Stimulated activated CD4-positive, alpha-beta T cell treated with anti-CD3 and anti-CD28 coated beads, Interleukin-2, amount 100 ng/mL, for 24 hours (primary cell): ENCODE measurements around the gene TBX6.
"Not testable (repeated sequence)": the region's sequence is repeated elsewhere in the genome, so short reads cannot be mapped to it uniquely, and the experiment has no call there.

Source experiments
- DNase-seq, 2 donors: peaks; one replicate each; pipeline ENCODE4 v3.0.0-alpha.2; 2020

The TBX6 gene, protein sequence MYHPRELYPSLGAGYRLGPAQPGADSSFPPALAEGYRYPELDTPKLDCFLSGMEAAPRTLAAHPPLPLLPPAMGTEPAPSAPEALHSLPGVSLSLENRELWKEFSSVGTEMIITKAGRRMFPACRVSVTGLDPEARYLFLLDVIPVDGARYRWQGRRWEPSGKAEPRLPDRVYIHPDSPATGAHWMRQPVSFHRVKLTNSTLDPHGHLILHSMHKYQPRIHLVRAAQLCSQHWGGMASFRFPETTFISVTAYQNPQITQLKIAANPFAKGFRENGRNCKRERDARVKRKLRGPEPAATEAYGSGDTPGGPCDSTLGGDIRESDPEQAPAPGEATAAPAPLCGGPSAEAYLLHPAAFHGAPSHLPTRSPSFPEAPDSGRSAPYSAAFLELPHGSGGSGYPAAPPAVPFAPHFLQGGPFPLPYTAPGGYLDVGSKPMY

DNA sequence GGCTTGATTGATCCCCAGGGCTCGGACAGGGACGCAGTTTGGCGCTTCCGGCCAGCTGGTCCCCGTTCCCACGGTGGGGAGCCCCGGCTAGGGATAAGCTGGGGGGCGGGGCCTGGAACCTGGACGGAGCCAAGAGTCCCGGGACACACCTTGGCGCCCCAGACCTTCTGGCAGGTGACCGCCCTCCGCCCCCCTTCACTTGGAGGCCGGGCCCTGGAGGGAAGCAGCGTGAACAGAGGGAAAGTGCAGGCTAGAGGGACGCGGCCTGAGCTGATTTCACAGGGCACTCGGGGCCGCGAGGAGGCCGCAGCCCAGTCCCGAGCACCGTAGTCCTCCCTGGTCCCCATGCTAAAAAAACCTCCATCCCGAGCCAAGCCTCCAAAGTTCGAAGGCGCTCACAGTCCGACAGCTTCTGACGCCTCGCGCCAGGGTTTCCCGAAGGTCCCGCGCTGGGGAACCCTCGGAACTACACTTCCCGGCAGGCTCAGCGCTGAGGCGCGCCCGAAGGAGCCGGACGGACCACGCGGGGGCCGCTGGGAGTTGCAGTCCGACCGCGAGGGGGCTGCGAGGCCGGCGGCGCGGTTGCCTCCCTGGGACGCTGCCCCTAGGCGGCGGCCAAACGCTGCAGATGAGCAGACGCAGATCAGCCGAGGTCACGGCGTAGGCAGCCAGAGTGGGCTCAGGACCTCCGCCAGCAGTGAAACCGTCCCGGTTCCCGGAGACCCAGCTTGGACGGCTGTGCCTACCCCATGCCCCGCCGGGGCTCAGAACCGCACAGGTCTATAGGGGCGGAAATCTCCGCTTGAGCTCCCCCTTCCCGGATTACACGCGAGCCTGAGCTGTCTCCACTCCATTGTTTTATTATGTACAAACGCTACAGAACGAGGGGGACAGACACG lies at the start of gene TBX6:
TBX6 (minus strand) TSS at position 451 of the 899 bp plus-strand sequence. CDS start 731 bp downstream, outside the sequence.
- peak; percentile 94 to 95 for DNase-seq

DNA sequence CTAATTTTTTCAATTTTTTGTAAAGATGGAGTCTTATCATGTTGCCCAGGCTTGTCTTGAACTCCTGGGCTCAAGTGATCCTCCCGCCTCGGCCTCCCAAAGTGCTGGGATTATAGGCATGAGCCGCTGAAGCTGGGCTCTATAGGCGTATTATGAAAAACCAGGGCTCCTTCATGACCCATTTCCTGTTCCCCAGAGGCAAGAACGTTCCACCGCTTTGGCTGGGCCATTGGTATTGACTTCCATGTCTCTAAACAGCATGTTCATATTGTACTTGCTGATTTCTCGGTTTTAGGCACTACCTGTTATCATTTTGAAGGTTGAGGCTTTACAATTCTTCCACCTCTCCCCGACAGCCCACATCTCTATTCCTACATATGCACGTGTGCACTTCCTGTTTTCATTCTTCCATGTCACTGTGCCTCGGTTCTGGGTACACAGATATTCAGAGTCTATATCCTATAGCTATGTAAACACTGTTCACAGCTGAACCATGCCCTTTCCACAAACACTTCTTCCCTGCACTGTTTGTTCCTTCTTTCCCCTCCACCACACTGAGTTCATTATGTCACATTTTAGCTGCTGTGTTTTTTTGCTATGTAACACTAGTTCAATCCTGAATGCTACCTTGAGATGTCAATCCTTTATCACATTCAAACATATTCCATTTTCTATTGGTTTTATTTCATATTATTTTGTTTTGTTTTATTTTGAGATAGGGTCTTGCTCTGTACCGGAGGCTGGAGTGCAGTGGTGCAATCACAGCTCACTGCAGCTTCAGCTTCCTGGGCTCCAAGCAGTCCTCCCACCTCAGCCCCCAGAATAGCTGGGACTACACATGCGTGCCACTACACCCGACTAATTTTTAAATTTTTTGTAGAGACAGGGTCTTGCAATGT lies 48.1 kb upstream of the TBX6 start:
- DNase-seq: no peak

DNA sequence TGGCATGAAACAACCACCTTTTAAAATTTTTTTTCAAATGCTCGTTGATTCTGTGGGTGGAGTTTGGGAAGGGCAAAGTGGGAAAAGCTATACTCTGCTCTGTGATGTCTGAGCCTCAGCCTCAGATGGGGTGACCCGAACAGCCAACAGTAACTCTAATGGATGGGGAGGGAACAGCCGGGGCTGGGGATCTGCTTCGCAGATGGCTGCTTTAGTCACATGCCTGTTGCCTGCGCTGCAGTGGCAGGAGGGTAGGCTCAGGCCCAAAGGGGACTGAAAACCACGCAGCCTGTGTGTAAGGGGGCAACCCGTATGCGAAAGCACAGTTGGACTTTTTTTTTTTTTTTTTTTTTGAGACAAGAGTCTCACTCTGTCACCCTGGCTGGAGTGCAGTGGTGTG lies 46.2 kb upstream of the TBX6 start:
- DNase-seq: no peak

DNA sequence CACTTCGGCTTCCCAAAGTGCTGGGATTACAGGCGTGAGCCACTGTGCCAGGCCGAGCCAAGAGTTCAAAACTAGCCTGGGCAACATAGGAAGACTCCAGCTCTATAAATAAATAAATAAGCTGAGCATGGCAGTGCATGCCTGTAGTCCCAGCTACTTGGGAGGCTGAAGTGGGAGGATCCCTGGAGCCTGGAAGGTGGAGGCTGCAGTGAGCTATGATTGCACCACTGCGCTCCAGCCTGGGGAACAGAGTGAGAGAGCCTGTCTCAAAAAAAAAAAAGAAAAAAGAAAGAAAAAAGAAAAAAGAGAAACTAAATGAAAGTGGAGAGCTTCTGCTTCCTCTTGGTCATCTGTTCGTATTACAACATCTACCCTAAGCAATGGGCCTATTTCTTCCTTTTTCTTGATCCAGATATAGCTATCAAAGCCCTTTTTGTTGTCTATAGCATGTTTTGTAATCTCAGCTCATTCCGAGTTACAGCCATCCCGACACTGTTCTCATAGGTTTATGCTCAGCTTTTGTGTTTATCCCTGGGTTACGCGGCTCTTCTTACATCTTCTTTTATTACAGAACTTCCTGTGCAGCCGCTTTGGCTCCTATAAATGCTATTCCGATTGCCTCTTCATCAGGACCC lies 45.4 kb upstream of the TBX6 start:
- DNase-seq: no peak

DNA sequence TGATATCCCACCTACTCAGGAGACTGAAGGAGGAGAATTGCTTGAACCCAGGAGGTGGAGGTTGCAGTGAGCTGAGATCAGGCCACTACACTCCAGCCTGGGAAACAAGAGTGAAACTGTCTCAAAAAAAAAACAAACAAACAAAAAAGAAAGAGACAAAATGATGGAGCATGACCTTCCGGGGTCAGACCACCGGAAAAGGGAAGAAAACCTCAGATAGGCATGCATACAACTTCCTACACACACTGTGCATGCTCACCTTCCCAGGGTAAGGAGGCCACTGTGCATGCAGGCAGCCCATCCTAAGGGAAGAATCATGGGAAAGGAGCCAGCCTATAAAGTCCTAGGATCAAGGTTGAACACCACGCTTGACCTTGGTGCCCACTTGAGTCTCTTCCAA lies 40.9 kb upstream of the TBX6 start:
- no peak for DNase-seq

DNA sequence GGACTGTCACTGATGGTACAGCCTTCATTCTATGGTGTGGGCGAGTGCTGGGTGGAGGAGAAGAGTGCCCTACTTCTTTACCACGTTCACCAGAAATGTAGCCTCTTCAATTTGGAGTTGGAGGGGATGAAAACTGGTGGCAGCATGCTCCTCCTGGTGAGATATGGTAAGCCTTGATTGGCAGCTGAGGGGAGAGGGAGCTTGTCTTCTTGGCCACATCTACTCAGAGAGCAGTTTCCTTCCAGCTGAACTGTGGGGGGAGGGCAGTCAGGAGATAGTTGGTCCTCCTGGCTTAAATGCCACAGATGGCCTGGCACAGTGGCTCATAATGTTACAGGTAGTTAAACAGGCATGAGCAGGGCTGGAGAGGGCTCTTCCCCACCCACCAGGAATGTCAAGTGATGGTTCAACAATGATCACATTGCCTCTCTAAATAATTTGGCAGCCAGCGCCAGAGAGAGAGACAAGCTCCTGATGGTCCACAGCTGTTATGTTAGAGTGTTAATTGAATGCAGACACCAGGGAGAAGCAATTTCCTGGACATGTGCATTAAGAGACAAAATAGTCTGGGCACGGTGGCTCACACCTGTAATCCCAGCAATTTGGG lies 40.2 kb upstream of the TBX6 start:
- no peak for DNase-seq

DNA sequence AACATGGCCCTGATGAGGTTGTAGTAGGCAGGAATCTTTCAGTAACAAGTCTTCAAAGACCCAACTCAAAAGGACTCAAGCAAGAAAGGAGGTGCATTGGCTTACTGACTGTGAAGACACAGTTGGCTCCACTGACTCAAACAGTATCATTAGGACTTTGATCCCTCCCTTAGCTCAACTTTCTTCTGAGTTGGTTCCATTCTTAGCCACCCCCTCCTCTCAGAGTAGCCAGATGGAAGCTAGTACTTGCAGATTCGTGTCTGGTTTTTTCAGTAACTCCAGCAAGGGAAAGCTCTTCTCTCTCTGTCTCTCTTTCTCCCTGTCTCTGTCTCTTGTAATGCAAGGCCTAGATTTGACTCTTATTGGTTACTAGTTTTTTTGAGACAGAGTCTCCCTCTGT lies 36.3 kb upstream of the TBX6 start:
- no peak for DNase-seq

DNA sequence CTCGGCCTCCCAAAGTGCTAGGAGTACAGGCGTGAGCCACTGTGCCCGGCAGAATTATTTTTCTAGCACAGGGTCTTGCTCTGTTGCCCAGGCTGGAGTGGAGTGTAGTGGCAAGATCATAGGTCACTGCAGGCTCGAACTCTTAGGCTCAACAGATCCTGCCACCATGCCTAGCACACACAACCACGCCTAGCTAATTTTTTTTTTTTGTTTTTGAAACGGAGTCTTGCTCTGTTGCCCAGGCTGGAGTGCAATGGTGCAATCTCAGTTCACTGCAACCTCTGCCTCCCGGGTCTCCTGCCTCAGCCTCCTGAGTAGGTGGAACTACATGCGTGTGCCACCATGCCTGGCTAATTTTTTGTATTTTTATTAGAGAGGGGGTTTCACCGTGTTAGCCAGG lies 34.0 kb upstream of the TBX6 start:
- not testable (repeated sequence) for DNase-seq

DNA sequence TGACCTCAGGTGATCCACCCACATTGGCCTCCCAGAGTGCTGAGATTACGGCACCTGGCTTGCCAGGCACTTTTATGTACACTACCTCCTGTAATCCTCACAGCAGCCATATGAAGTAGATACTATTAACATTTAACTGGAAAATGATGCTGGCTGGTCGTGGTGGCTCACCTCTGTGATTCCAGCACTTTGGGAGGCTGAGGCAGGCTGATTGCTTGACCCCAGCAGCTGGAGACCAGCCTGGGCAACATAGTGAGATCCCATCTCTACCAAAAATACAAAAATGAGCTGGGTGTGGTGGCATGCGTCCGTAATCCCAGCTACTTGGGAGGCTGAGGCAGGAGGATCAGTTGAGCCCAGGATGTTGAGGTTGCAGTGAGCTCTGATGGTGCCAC lies 33.3 kb upstream of the TBX6 start:
- no peak for DNase-seq

DNA sequence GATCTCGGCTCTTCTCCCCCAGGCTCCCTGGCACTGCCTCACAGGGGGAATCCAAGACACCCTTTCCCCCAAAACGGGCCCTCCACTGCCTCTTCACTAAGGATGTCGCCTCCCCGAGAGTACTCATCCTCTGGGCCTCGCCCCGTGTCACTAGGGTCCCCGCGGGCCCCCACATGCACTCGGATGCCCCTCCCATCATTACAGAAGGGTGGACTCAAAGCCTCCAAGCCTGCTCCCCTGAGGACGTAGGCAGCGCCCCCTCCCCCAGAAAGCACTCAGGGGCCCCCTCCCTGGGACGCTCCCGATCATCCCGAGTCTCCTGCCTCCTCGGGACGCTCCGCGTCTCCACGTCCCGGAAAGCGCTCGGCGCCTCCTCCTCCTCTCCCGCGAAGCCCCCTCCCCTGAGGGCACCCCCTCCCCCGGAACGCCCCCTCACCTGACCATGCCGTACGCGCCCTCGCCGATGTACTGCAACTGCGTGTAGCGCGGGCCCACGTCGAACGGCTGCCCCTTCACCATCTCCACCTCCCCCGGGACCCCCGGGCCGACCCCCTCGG lies 31.0 kb upstream of the TBX6 start:
- peak in 1 of 2 donors; percentile 15 for DNase-seq

DNA sequence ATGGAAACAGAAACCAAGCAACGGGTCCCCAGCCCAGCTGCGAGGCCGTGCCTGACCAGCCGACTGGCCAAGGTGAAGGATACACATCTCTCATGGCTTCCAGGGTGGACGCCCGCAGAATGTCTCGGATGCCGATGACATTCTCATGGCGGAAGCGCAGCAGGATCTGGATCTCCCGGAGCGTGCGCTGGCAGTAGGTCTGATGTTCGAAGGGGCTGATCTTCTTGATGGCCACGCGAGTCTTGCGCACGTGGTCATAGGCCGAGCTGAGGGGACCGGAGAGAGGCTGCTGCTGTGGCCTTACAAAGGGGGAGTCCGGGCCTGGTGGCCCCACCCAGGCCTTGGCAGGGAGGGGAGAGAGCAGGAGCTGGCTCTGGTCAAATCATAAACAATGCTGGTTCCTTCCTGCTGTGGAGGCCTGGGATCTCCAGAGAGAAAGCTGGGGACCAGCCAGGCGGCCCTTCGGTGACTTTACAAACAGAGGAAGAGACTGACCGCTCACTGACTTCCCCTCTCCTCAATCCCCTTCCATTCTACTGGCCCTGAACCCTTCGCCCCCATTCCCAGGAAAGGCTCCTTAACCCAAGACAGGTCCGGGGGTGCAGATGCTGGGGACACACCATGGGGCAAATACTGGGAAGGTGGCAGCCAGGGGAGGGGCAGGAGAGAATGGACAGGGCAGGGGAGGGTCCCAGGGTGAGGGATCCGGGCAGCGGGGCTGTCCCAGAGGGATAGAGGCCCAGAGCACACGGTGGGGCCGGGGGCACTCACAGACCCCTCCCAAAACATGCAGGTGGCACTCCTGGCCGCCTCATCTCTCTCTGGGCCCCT lies 30.2 kb upstream of the TBX6 start:
- no peak for DNase-seq

DNA sequence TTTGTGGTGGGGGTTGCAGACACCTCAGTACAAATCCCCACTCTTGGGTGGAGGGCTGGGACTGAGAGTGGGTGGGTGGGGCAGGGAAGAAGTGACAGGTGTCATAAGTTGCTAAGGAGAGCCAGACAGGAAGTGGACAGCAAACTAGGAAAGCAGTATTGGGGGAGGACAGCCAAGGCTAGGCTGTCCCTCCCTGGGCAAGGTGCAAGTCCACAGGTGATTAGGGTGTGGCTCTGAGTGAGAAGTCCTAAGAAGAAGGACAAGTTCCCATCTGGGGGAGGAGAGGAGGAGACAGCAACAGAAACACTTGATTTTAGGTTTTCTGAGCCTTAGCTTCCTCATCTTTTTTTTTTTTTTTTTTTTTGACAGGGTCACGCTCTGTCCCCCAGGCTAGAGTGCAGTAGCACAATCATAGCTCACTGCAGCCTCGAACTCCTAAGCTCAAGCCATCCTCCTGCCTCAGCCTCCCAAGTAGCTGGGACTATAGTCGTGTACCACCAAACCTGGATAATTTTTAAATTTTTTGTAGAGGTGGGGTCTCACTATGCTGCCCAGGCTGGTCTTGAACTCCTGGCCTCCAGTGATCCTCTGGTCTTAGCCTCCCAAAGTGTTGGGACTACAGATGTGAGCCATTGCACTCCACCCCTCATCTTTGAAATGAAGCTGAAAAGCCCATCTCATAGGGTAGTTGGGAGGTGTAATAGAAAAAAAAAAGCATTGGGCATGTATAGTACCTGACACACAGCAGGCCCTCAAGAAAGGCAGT lies 28.8 kb upstream of the TBX6 start:
- DNase-seq: no peak

DNA sequence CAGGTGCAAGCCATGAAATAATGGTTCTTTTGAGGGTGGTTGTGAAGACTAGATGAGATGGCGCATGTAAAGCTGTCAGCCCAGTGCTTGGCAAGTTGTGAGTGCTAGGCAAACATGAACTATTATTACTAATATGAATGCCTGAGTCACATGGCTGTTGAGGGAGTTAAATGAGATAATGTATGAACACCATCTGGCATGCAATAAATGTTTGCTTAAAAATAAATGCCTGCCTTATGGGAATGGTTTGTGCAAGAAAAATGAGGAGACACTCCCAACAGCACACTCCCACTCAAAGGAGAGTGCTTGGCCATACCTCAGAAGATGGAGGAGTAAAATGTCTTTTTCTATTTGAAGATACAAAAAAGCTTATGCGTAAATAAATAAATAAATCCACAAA lies 27.7 kb upstream of the TBX6 start:
- DNase-seq: no peak

DNA sequence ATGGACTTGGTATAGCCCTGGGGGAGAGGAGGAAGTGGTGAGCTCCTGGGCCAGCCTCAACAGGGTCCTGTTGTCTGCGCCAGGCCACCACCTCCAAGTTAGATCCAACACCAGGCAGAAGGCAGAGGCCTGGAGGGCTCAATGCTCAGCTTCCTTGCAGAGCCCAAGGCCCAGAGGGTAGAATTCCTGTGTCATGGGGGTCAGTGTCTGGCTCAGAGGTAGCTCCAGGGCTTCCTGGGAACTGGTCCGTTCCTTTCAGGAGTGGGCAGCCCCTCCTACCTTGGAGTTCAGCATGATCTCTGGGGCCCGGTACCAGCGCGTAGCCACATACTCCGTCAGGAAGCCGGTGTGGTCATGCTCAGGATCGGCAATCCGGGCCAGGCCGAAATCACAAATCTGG lies 26.0 kb upstream of the TBX6 start:
- DNase-seq: no peak

DNA sequence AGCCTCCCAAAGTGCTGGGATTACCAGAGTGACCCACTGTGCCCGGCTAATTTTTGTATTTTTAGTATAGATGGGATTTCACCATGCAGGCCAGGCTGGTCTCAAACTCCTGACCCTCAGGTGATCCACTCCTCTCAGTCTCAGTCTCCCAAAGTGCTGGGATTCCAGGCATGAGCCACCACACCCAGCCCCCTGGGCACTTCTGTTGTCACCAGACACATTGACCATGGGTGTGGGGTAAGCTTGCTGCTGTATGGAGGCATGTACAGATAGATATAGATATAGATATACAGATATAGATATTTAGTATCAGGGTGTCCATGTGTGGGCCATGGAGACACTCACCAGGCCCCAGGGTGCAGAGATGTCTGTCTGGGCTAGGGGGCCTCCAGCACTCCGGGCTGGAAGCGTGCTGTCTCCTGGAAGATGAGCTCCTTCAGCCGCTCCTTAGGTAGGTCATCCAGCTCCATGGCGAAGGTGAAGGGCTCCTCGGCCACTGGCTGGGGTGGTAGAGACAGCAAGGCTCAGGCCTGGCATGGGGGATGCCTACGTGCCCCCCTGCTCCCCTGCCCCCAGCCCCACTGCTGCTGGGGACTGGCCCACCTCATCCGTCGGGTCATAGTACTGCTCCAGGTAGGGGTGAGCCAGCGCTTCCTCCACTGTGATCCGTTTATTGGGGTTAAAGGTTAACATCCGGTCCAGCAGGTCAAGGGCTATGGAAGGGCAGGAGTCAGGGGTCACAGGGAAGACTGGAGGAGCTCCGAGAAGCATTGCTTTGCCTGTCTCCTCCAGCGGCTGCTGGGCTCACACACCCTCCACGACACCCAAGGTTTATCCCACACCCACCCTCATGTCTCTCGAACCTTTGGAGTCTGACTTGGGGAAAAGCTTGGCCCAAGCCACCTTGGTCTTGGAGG lies 24.8 kb upstream of the TBX6 start:
- no peak for DNase-seq

DNA sequence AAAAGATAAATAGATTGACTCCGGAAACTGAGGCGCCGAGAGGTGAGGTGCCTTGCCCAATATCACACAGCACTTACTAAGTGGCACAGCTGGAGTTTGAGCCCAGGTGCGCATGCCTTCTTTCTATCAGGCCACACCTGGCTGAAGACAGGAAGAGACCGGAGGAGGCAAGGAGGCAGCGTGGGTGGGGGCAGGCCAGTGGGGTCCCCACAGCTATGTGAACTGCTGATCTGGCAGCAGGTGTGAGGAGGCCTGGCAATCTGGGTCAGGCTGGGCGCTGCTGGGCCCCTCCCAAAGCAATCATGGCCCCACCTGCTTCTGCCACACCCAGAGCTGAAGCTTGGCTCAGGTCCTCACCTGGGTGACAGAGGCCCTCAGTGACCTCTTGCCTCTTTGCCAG lies 23.5 kb upstream of the TBX6 start:
- DNase-seq: no peak

DNA sequence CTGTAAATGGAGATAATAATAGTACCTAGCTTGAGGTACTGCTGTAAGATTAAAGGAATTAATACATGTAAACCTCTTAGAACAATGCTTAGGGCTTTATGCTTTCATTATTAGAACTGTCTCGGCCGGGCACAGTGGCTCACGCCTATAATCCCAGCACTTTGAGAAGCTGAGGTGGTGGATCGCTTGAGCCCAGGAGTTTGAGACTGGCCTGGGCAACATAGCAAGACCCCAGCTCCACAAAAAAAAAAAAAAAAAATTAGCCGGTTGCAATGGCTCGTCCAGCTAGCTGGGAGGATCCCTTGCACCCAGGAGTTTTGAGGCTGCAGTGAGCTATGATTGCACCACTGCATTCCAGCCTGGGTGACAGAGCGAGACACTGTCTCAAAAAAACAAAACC lies 23.1 kb upstream of the TBX6 start:
- not testable (repeated sequence) for DNase-seq

DNA sequence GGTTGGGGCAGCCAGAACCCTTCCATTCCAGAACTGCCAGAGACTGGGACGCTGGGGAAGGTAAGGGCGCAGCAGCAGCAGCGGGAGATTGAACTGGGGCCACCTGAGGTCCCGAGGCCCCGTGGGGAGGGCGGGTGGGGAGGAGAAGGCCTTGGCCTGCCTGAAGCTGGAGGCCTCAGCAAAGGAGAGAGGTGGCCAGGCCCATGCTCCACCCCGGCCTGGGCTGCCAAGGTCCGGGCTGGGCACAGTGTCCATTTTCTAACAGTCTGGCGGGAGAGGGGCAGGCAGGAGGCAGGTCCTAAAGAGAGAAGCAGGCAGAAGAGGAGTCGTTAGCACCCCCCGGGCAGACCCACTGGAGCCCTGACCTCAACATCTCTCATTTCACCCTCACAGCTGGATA lies 22.7 kb upstream of the TBX6 start:
- DNase-seq: no peak
